ENCODE results near the gene B2M. TPM values are rescaled to one million over a fixed set of nuclear protein-coding genes. Genes with fewer than 3 reads are reported as not detected.

Gene B2M
- total and polyA plus RNA-seq, 2 of the 13 experiments (the other 11 are each of a cell fraction or from before 2014, with no cell fraction given) = 784 to 857 TPM

GRCh38 chr15:44663410-44664308, 47.7 kb upstream of the B2M start, which contains the start of gene SPG11 (continued):
- TF ChIP-seq FOXO4 (CRISPR knock-in tag; conservative IDR thresholded peaks at IDR 0.05) (peak; percentile 96), JARID2 (CRISPR knock-in tag; IDR thresholded peaks at IDR 0.05; ENCODE audit: insufficient replicate concordance) (no peak), FOXP4 (CRISPR knock-in tag; IDR thresholded peaks at IDR 0.05) (no peak; the same call in 1 of the 2 replicates), ZNF318 (CRISPR knock-in tag; IDR thresholded peaks at IDR 0.05) (no peak), ELF1 (CRISPR knock-in tag; IDR thresholded peaks at IDR 0.05) (peak; percentile 90), MTA1 (CRISPR knock-in tag; IDR thresholded peaks at IDR 0.05; ENCODE audit: borderline replicate concordance) (peak; percentile 91; the same call in 1 of the 2 replicates), RAD21 (CRISPR knock-in tag; IDR thresholded peaks at IDR 0.05) (peak; percentile 96), ZNF451 (CRISPR knock-in tag; IDR thresholded peaks at IDR 0.05) (no peak), ZFP36L1 (CRISPR knock-in tag; IDR thresholded peaks at IDR 0.05) (peak; percentile 87), SIX1 (CRISPR knock-in tag; IDR thresholded peaks at IDR 0.05; ENCODE audit: borderline replicate concordance) (no peak), FOXC1 (CRISPR knock-in tag; IDR thresholded peaks at IDR 0.05; ENCODE audit: borderline replicate concordance) (peak; percentile 91), ZNF704 (CRISPR knock-in tag; IDR thresholded peaks at IDR 0.05; ENCODE audit: borderline replicate concordance) (peak; percentile 98; the same call in 1 of the 2 replicates), NCOA1 (CRISPR knock-in tag; IDR thresholded peaks at IDR 0.05) (0 out of 2 replicates have a peak, but pooled peaks have one; percentile 39), ZKSCAN5 (CRISPR knock-in tag; IDR thresholded peaks at IDR 0.05) (no peak), HNF4A (CRISPR knock-in tag; IDR thresholded peaks at IDR 0.05) (peak; percentile 47; the same call in 1 of the 2 replicates)
